HepG2 (cell line): ENCODE results near the gene INSR. TPM values are rescaled to one million over a fixed set of nuclear protein-coding genes. Genes with fewer than 3 reads are reported as not detected.

Source experiments
- FIP1L1 ChIP-seq: fragments of 200-400 bp; formaldehyde crosslinking; IDR thresholded peaks from 2 replicates; pipeline ENCODE4 v1.6.1; 2018; ENCODE audit warnings: low read depth, mild to moderate bottlenecking, low read length, moderate library complexity, borderline replicate concordance; ENCODE audit not compliant: insufficient read depth
- GTF2F1 ChIP-seq: fragments of 150-350 bp; IDR thresholded peaks from 2 replicates; pipeline ENCODE4 v1.6.1; 2014; ENCODE audit warnings: low read length
- HDAC2 ChIP-seq: sonication (generic); formaldehyde crosslinking; IDR thresholded peaks from 2 replicates; pipeline ENCODE4 v1.4.0; 2020; ENCODE audit warnings: missing genetic modification reagents
- HMG20A ChIP-seq: IDR thresholded peaks from 2 replicates; pipeline ENCODE4 v1.6.1; 2016; ENCODE audit warnings: borderline replicate concordance
- NFKBIZ ChIP-seq: IDR thresholded peaks from 2 replicates; pipeline ENCODE4 v1.6.1; 2018; ENCODE audit warnings: missing genetic modification reagents, missing compliant biosample characterization
- NKX3-1 ChIP-seq: sonication (generic); formaldehyde crosslinking; IDR thresholded peaks from 2 replicates; pipeline ENCODE4 v1.5.0; 2020; ENCODE audit warnings: missing genetic modification reagents
- REL ChIP-seq: sonication (generic); formaldehyde crosslinking; conservative IDR thresholded peaks from 2 replicates; pipeline ENCODE4 v1.8.0; 2022; ENCODE audit warnings: mild to moderate bottlenecking, missing genetic modification reagents, moderate library complexity
- SALL1 ChIP-seq: sonication (generic); formaldehyde crosslinking; IDR thresholded peaks from 2 replicates; pipeline ENCODE4 v1.8.0; 2022; ENCODE audit warnings: mild to moderate bottlenecking, missing genetic modification reagents
- SKI ChIP-seq: fragments of 450-650 bp; IDR thresholded peaks from one replicate; pipeline ENCODE4 v1.6.1; 2018; ENCODE audit warnings: mild to moderate bottlenecking; ENCODE audit not compliant: partially characterized antibody
- SMAD1 ChIP-seq: sonication (generic); formaldehyde crosslinking; IDR thresholded peaks from 2 replicates; pipeline ENCODE4 v1.4.0; 2020; ENCODE audit warnings: missing genetic modification reagents, low read depth, mild to moderate bottlenecking, borderline replicate concordance
- SMYD3 ChIP-seq: sonication (generic); formaldehyde crosslinking; IDR thresholded peaks from 2 replicates; pipeline ENCODE4 v1.8.1; 2023; ENCODE audit warnings: mild to moderate bottlenecking, missing genetic modification reagents
- ZBTB7A ChIP-seq: sonication (generic); formaldehyde crosslinking; IDR thresholded peaks from 2 replicates; pipeline ENCODE4 v1.8.0; 2022; ENCODE audit warnings: mild to moderate bottlenecking, missing genetic modification reagents
- ZFP82 ChIP-seq: sonication (generic); formaldehyde crosslinking; IDR thresholded peaks from 2 replicates; pipeline ENCODE4 v1.5.1; 2020; ENCODE audit warnings: mild to moderate bottlenecking, missing genetic modification reagents, borderline replicate concordance
- ZIK1 ChIP-seq: sonication (generic); formaldehyde crosslinking; IDR thresholded peaks from 2 replicates; pipeline ENCODE4 v1.5.0; 2020; ENCODE audit warnings: mild to moderate bottlenecking, low read depth, missing genetic modification reagents, borderline replicate concordance
- ZNF382 ChIP-seq: sonication (generic); formaldehyde crosslinking; IDR thresholded peaks from 2 replicates; pipeline ENCODE4 v1.5.0; 2020; ENCODE audit warnings: missing genetic modification reagents, mild to moderate bottlenecking, borderline replicate concordance
- ZNF550 ChIP-seq: sonication (generic); formaldehyde crosslinking; IDR thresholded peaks from 2 replicates; pipeline ENCODE4 v1.4.0; 2020; ENCODE audit warnings: mild to moderate bottlenecking, missing genetic modification reagents, borderline replicate concordance
- ZNF616 ChIP-seq: sonication (generic); formaldehyde crosslinking; IDR thresholded peaks from 2 replicates; pipeline ENCODE4 v1.5.0; 2020; ENCODE audit warnings: low read depth, mild to moderate bottlenecking, missing genetic modification reagents
- ZNF777 ChIP-seq: sonication (generic); formaldehyde crosslinking; IDR thresholded peaks from 2 replicates; pipeline ENCODE4 v1.4.0; 2020; ENCODE audit warnings: missing genetic modification reagents
- polyA plus RNA-seq, 8 experiments: library from polyadenylated mRNA; depleted of rRNA in 3 of 8; stranded (reverse) in 7 of 8; unstranded in 1 of 8; fragments of >200 nt; fragmentation: Illumina TruSeq in 4 of 8; extraction: Trizol in 4 of 8; gene quantifications; 2 replicates each; pipeline versions ENCODE4 v1.2.1 to v1.2.3, GENCODE V29; 2011 to 2016; ENCODE audit warnings: low read depth in 4 of 8, missing spikeins in 1 of 8, mixed read lengths in 1 of 8; ENCODE audit not compliant: insufficient read depth in 1 of 8
- total RNA-seq, 5 experiments: library from RNA; depleted of rRNA; stranded (reverse); fragments of >200 nt; fragmentation: Illumina TruSeq; extraction: Trizol; gene quantifications; 2 replicates each; pipeline ENCODE4 v1.2.3, GENCODE V29; 2016; ENCODE audit warnings: low read depth in 1 of 5
- TF ChIP-seq, protein P1 (sequence below): sonication (generic); formaldehyde crosslinking; IDR thresholded peaks from 2 replicates; pipeline ENCODE4 v1.4.0; 2020; ENCODE audit warnings: missing genetic modification reagents, borderline replicate concordance
- TF ChIP-seq, protein P2 (sequence below), 2 experiments: sonication (generic) in 1 of 2; formaldehyde crosslinking in 1 of 2; IDR thresholded peaks; 2 replicates each; pipeline versions ENCODE4 v1.4.0 to v1.6.1; 2018 to 2020; ENCODE audit warnings: missing genetic modification reagents in 2 of 2, borderline replicate concordance in 1 of 2, low read depth in 1 of 2, mild to moderate bottlenecking in 1 of 2, missing biosample characterization in 1 of 2
- TF ChIP-seq, protein P3 (sequence below): sonication (generic); formaldehyde crosslinking; IDR thresholded peaks from 2 replicates; pipeline ENCODE4 v1.8.1; 2023; ENCODE audit warnings: mild to moderate bottlenecking, inconsistent platforms, moderate library complexity, missing genetic modification reagents, borderline replicate concordance
- TF ChIP-seq, protein P4 (sequence below): sonication (generic); formaldehyde crosslinking; IDR thresholded peaks from 2 replicates; pipeline ENCODE4 v1.9.0; 2022; ENCODE audit warnings: missing genetic modification reagents, mild to moderate bottlenecking, borderline replicate concordance

Gene INSR
- total and polyA plus RNA-seq, 2 of the 13 experiments (the other 11 are each of a cell fraction or from before 2014, with no cell fraction given), result 24.2 to 29.8 TPM

- TF ChIP-seq, protein P1, sequence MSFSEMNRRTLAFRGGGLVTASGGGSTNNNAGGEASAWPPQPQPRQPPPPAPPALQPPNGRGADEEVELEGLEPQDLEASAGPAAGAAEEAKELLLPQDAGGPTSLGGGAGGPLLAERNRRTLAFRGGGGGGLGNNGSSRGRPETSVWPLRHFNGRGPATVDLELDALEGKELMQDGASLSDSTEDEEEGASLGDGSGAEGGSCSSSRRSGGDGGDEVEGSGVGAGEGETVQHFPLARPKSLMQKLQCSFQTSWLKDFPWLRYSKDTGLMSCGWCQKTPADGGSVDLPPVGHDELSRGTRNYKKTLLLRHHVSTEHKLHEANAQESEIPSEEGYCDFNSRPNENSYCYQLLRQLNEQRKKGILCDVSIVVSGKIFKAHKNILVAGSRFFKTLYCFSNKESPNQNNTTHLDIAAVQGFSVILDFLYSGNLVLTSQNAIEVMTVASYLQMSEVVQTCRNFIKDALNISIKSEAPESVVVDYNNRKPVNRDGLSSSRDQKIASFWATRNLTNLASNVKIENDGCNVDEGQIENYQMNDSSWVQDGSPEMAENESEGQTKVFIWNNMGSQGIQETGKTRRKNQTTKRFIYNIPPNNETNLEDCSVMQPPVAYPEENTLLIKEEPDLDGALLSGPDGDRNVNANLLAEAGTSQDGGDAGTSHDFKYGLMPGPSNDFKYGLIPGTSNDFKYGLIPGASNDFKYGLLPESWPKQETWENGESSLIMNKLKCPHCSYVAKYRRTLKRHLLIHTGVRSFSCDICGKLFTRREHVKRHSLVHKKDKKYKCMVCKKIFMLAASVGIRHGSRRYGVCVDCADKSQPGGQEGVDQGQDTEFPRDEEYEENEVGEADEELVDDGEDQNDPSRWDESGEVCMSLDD, result no peak
- no peak for TF ChIP-seq ZFP82 (CRISPR knock-in tag)
- TF ChIP-seq SMAD1 (CRISPR knock-in tag), result no peak
- TF ChIP-seq GTF2F1, result no peak
- TF ChIP-seq, protein P2, sequence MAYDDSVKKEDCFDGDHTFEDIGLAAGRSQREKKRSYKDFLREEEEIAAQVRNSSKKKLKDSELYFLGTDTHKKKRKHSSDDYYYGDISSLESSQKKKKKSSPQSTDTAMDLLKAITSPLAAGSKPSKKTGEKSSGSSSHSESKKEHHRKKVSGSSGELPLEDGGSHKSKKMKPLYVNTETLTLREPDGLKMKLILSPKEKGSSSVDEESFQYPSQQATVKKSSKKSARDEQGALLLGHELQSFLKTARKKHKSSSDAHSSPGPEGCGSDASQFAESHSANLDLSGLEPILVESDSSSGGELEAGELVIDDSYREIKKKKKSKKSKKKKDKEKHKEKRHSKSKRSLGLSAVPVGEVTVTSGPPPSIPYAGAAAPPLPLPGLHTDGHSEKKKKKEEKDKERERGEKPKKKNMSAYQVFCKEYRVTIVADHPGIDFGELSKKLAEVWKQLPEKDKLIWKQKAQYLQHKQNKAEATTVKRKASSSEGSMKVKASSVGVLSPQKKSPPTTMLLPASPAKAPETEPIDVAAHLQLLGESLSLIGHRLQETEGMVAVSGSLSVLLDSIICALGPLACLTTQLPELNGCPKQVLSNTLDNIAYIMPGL (CRISPR knock-in tag; IDR thresholded peaks at IDR 0.05; ENCODE audit: borderline replicate concordance in 1 of 2, low read depth in 1 of 2), result peak in 1 of 2 experiments; percentile 54; a peak in 1 of 4 replicates
- peak; percentile 3 for TF ChIP-seq SKI
- peak; percentile 67 for TF ChIP-seq SALL1 (CRISPR knock-in tag)
- no peak for TF ChIP-seq FIP1L1
- TF ChIP-seq SMYD3, result no peak
- TF ChIP-seq ZNF777 (CRISPR knock-in tag), result no peak
- TF ChIP-seq HDAC2 (CRISPR knock-in tag), result peak; percentile 52; the same call in 1 of the 2 replicates
- no peak for TF ChIP-seq ZIK1 (CRISPR knock-in tag)
- TF ChIP-seq, protein P3, sequence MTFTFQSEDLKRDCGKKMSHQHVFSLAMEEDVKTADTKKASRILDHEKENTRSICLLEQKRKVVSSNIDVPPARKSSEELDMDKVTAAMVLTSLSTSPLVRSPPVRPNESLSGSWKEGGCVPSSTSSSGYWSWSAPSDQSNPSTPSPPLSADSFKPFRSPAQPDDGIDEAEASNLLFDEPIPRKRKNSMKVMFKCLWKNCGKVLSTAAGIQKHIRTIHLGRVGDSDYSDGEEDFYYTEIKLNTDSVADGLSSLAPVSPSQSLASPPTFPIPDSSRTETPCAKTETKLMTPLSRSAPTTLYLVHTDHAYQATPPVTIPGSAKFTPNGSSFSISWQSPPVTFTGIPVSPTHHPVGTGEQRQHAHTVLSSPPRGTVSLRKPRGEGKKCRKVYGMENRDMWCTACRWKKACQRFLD (CRISPR knock-in tag), result no peak
- TF ChIP-seq, protein P4, sequence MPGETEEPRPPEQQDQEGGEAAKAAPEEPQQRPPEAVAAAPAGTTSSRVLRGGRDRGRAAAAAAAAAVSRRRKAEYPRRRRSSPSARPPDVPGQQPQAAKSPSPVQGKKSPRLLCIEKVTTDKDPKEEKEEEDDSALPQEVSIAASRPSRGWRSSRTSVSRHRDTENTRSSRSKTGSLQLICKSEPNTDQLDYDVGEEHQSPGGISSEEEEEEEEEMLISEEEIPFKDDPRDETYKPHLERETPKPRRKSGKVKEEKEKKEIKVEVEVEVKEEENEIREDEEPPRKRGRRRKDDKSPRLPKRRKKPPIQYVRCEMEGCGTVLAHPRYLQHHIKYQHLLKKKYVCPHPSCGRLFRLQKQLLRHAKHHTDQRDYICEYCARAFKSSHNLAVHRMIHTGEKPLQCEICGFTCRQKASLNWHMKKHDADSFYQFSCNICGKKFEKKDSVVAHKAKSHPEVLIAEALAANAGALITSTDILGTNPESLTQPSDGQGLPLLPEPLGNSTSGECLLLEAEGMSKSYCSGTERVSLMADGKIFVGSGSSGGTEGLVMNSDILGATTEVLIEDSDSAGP, result no peak
- TF ChIP-seq ZBTB7A (CRISPR knock-in tag), result no peak
- no peak for TF ChIP-seq ZNF550
- TF ChIP-seq ZNF382 (CRISPR knock-in tag), result no peak
- no peak; the same call in 1 of the 2 replicates for TF ChIP-seq ZNF616 (CRISPR knock-in tag)
- 0 out of 2 replicates have a peak, but pooled peaks have one; percentile 24 for TF ChIP-seq NKX3-1 (CRISPR knock-in tag)
- no peak for TF ChIP-seq REL (CRISPR knock-in tag)
- no peak for TF ChIP-seq NFKBIZ (CRISPR knock-in tag)
- 0 out of 2 replicates have a peak, but pooled peaks have one; percentile 15 for TF ChIP-seq HMG20A (CRISPR knock-in tag)
Observed at GRCh38 chr19:7293762-7294557, at the start of gene INSR (continued).
